NCI-H2171 (cell line): ENCODE results near the gene ZNF574.
"Not testable (repeated sequence)": the region's sequence is repeated elsewhere in the genome, so short reads cannot be mapped to it uniquely, and the experiment has no call there.

Experiments used
- DNase-seq: peaks from one replicate; lab custom pipeline; 2025; lab: John Stamatoyannopoulos, UW

Gene ZNF574

GRCh38 chr19:42075616-42076379 is at the start of gene ZNF574:
Gene ZNF574 (plus strand): TSS chr19:42076166. CDS start chr19:42078607, 2,441 bp downstream.
- peak; percentile 99 for DNase-seq

- no peak for DNase-seq
Observed at GRCh38 chr19:42028304-42029216, 47.4 kb upstream of the ZNF574 start.

- no peak for DNase-seq
Observed at GRCh38 chr19:42030645-42031440, 45.1 kb upstream of the ZNF574 start.

GRCh38 chr19:42032431-42032830 is 43.5 kb upstream of the ZNF574 start:
- no peak for DNase-seq

- DNase-seq: no peak
Observed at GRCh38 chr19:42033413-42033812, 42.6 kb upstream of the ZNF574 start.

GRCh38 chr19:42034640-42035391 is 41.1 kb upstream of the ZNF574 start:
- peak; percentile 57 for DNase-seq

GRCh38 chr19:42037649-42038048 is 38.3 kb upstream of the ZNF574 start:
- DNase-seq: no peak

- peak; percentile 49 for DNase-seq
Observed at GRCh38 chr19:42038666-42039065, 37.3 kb upstream of the ZNF574 start.

GRCh38 chr19:42040031-42040430 is 35.9 kb upstream of the ZNF574 start:
- no peak for DNase-seq

- DNase-seq: not testable (repeated sequence)
Observed at GRCh38 chr19:42040491-42040890, 35.5 kb upstream of the ZNF574 start.

GRCh38 chr19:42042455-42043170 is 33.4 kb upstream of the ZNF574 start:
- DNase-seq: peak; percentile 62

- DNase-seq: no peak
Observed at GRCh38 chr19:42045575-42045974, 30.4 kb upstream of the ZNF574 start.

- DNase-seq: no peak
Observed at GRCh38 chr19:42048992-42049391, 27.0 kb upstream of the ZNF574 start.

GRCh38 chr19:42051166-42052115 is 24.5 kb upstream of the ZNF574 start:
- no peak for DNase-seq

- peak; percentile 88 for DNase-seq
Observed at GRCh38 chr19:42052241-42052863, 23.6 kb upstream of the ZNF574 start.

- DNase-seq: no peak
Observed at GRCh38 chr19:42053037-42053935, 22.7 kb upstream of the ZNF574 start.

- DNase-seq: no peak
Observed at GRCh38 chr19:42054205-42054604, 21.8 kb upstream of the ZNF574 start.

GRCh38 chr19:42057846-42058245 is 18.1 kb upstream of the ZNF574 start:
- no peak for DNase-seq
